Testis (tissue), 2 donors: ENCODE results near the gene SPACA6.
"Not testable (repeated sequence)": the region's sequence is repeated elsewhere in the genome, so short reads cannot be mapped to it uniquely, and the experiment has no call there.

ENCODE experiments used
- CTCF ChIP-seq, 3 experiments: fragments of 450-650 bp in 2 of 3; fragments of 200-600 bp in 1 of 3; sonication (generic) in 1 of 3; IDR thresholded peaks; one replicate each; pipeline ENCODE4 v1.5.1; 2016 to 2019; ENCODE audit warnings: antibody characterized with exemption in 3 of 3, mild to moderate bottlenecking in 2 of 3, moderate library complexity in 1 of 3
- POLR2A ChIP-seq: fragments of 450-650 bp; IDR thresholded peaks from one replicate; pipeline ENCODE4 v1.6.1; 2017; ENCODE audit warnings: antibody characterized with exemption, mild to moderate bottlenecking, moderate library complexity

DNA sequence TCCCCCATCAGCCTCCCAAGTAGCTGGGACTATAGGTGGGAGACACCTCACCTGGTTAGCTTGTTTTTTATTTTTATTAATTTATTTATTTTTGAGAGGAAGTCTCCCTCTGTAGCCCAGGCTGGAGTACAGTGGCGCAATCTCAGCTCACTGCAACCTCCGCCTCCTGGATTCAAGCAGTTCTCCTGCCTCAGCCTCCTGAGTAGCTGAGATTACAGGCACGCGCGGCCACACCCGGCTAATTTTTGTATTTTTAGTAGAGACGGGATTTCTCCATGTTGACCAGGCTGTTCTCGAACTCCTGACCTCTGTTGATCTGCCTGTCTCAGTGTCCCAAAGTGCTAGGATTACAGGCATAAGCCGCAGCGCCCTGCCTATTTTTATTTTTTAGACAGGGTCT, 45.4 kb downstream of the SPACA6 start:
- TF ChIP-seq CTCF (IDR thresholded peaks at IDR 0.05); POLR2A: not testable (repeated sequence)
